ENCODE measurements around the gene CALML4. TPM values are rescaled to one million over a fixed set of nuclear protein-coding genes. Genes with fewer than 3 reads are reported as not detected.
"Not testable (repeated sequence)": the region's sequence is repeated elsewhere in the genome, so short reads cannot be mapped to it uniquely, and the experiment has no call there.

Gene CALML4
- total RNA-seq, 2 donors from 2014 or later, result 1.6 to 7.7 TPM

DNA sequence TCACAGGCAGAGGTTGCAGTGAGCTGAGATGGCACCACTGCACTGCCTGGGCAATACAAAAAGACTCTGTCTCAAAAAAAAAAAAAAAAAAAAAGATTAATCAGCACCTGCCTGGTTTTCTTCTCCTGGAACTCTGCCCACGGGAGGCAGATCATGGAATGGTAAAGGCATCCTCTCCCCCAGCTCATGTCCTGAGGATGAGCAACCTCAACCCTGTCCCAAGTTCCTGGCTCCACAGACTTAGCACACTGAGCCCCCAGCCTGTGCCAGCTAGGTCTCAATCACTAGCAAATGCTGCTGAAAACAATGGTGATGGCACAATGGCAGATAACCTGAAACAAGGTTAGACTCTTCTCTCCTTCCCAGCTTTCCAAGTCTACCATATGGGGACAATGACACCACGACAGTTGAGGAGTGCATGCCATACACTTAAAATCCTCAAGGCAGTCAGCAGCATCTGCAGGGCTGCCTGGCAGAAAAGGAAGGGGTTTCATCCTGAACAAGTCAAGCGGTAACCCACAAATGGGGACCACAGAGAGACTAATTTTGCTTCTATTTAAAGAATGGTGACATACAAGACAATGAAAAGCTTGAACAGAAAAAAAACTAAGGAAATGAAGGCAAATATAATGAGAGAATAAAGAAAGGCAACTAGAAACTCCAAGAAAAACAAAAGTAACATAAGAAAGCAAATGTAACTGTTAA is 19.6 kb upstream of the CALML4 start:
- no peak overlapping the region for H3K27ac ChIP-seq
- ATAC-seq (ENCODE audit: insufficient number of reproducible peaks, low FRiP score, low read depth), result no peak
- peaks cover 11 to 14% of the 10 kb centered on the region in 2 donors for H3K4me1 ChIP-seq (ENCODE audit: control insufficient read depth in 1 of 2, low read depth in 2 of 2)
- TF ChIP-seq CTCF (IDR thresholded peaks at IDR 0.05), result no peak
- H3K9me3 ChIP-seq, result no peaks in the 10 kb centered on the region
- H3K27me3 ChIP-seq (replicated peaks; ENCODE audit: insufficient read depth), result no peaks in the 10 kb centered on the region
- no peak overlapping the region for H3K4me3 ChIP-seq
- no peaks in the 10 kb centered on the region for H3K36me3 ChIP-seq
- no peak for DNase-seq (ENCODE audit: low spot score)

GRCh38 chr15:68224108-68224507 is 19.0 kb upstream of the CALML4 start:
- Histone ChIP-seq H3K27ac (no peak overlapping the region), H3K9me3 (no peaks in the 10 kb centered on the region), H3K4me1 (ENCODE audit: control insufficient read depth in 1 of 2, low read depth in 2 of 2) (peaks cover 11 to 14% of the 10 kb centered on the region in 2 donors), H3K36me3 (no peaks in the 10 kb centered on the region), H3K4me3 (no peak overlapping the region), H3K27me3 (replicated peaks; ENCODE audit: insufficient read depth) (no peaks in the 10 kb centered on the region)
- ATAC-seq (ENCODE audit: insufficient number of reproducible peaks, low FRiP score, low read depth) (no peak), DNase-seq (ENCODE audit: low spot score) (no peak)
- TF ChIP-seq CTCF (IDR thresholded peaks at IDR 0.05), result no peak

GRCh38 chr15:68223171-68223570 is 18.0 kb upstream of the CALML4 start:
- ATAC-seq (ENCODE audit: insufficient number of reproducible peaks, low FRiP score, low read depth), result no peak
- DNase-seq (ENCODE audit: low spot score), result no peak

GRCh38 chr15:68222432-68222743 is 17.3 kb upstream of the CALML4 start:
- not testable (repeated sequence) for H3K36me3 ChIP-seq; ATAC-seq (ENCODE audit: insufficient number of reproducible peaks, low FRiP score, low read depth); H3K9me3 ChIP-seq; H3K4me1 ChIP-seq (ENCODE audit: control insufficient read depth in 1 of 2, low read depth in 2 of 2); H3K27ac ChIP-seq; H3K4me3 ChIP-seq; DNase-seq (ENCODE audit: low spot score); H3K27me3 ChIP-seq (replicated peaks; ENCODE audit: insufficient read depth)

More at GRCh38 chr15:68223171-68223570, 18.0 kb upstream of the CALML4 start:
- Histone ChIP-seq H3K27me3 (replicated peaks; ENCODE audit: insufficient read depth) (no peaks in the 10 kb centered on the region), H3K4me3 (no peak overlapping the region), H3K9me3 (no peaks in the 10 kb centered on the region), H3K4me1 (ENCODE audit: control insufficient read depth in 1 of 2, low read depth in 2 of 2) (peaks cover 5 to 6% of the 10 kb centered on the region in 2 donors), H3K27ac (no peak overlapping the region), H3K36me3 (no peaks in the 10 kb centered on the region)
- no peak for TF ChIP-seq CTCF (IDR thresholded peaks at IDR 0.05)

GRCh38 chr15:68221530-68222431 is 16.6 kb upstream of the CALML4 start:
- not testable (repeated sequence) for H3K4me1 ChIP-seq (ENCODE audit: control insufficient read depth in 1 of 2, low read depth in 2 of 2); H3K4me3 ChIP-seq; H3K27ac ChIP-seq; ATAC-seq (ENCODE audit: insufficient number of reproducible peaks, low FRiP score, low read depth); H3K36me3 ChIP-seq; DNase-seq (ENCODE audit: low spot score); H3K27me3 ChIP-seq (replicated peaks; ENCODE audit: insufficient read depth); H3K9me3 ChIP-seq

DNA sequence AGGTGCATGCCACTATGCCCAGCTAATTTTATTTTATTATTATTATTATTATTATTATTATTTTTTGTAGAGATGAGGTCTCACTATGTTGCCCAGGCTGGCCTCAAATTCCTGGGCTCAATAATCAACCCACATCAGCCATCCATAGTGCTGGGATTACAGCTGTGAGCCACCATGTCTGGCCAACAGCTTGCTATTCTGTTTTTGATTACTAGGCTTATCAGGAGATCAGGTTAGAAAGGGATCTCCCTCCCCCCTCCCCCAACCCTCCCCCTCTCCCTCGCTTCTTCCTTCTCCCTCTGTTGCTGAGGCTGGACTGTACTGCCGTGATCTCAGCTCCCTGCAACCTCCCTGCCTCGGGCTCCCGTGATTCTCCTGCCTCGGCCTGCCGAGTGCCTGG is 15.8 kb upstream of the CALML4 start:
- Histone ChIP-seq H3K27me3 (replicated peaks; ENCODE audit: insufficient read depth) (no peaks in the 10 kb centered on the region), H3K27ac (no peak overlapping the region), H3K4me3 (no peak overlapping the region), H3K4me1 (ENCODE audit: control insufficient read depth in 1 of 2, low read depth in 2 of 2) (no peaks in the 10 kb centered on the region), H3K9me3 (no peaks in the 10 kb centered on the region), H3K36me3 (no peaks in the 10 kb centered on the region)
- ATAC-seq (ENCODE audit: insufficient number of reproducible peaks, low FRiP score, low read depth), result no peak
- TF ChIP-seq CTCF (IDR thresholded peaks at IDR 0.05), result no peak
- no peak for DNase-seq (ENCODE audit: low spot score)
